Activated B cell treated with CpG ODN at 0.5 μM for 24 hours (primary cell): ENCODE data around the gene C5. TPM values are rescaled to one million over a fixed set of nuclear protein-coding genes. Genes with fewer than 3 reads are reported as not detected.

Experiments
- ATAC-seq: fragments of 200-7000 bp; cut with Tn5 transposase; one replicate; pipeline ENCODE4 v1.10.0; 2021; ENCODE audit warnings: low read depth, mild to moderate bottlenecking, moderate library complexity
- CTCF ChIA-PET: fragments of 350-600 bp; sonication (Branson Sonifier 250); formaldehyde crosslinking; loops from one replicate; lab custom pipeline; 2021; ENCODE audit warnings: antibody characterized with exemption; lab: Charles Lee
- POLR2A ChIA-PET: fragments of 350-600 bp; sonication (Branson Sonifier 250); formaldehyde crosslinking; loops from one replicate; lab custom pipeline; 2021; ENCODE audit warnings: antibody characterized with exemption; lab: Charles Lee
- DNase-seq: peaks from one replicate; pipeline ENCODE4 v3.0.0; 2022
- H3K27ac Mint-ChIP-seq: one replicate; pipeline ENCODE4 v1.8.0; 2020; ENCODE audit warnings: mixed read lengths
- H3K27me3 Mint-ChIP-seq: one replicate; pipeline ENCODE4 v1.8.0; 2021; ENCODE audit warnings: mixed read lengths
- H3K36me3 Mint-ChIP-seq: one replicate; pipeline ENCODE4 v1.8.0; 2021; ENCODE audit warnings: low read depth, mixed read lengths
- H3K4me1 Mint-ChIP-seq: one replicate; pipeline ENCODE4 v1.8.0; 2021; ENCODE audit warnings: mixed read lengths
- H3K4me3 Mint-ChIP-seq: one replicate; pipeline ENCODE4 v1.8.0; 2020; ENCODE audit warnings: mild to moderate bottlenecking, mixed read lengths
- H3K9me3 Mint-ChIP-seq: one replicate; pipeline ENCODE4 v1.8.0; 2020; ENCODE audit warnings: mixed read lengths
- CTCF ChIP-seq: fragments of 200-600 bp; IDR thresholded peaks from one replicate; pipeline ENCODE4 v1.8.0; 2022; ENCODE audit warnings: antibody characterized with exemption, mild to moderate bottlenecking
- intact Hi-C: fragments of 100-400 bp; cut with micrococcal nuclease; formaldehyde crosslinking; loops from one replicate; pipeline ENCODE4 v1.15.1; 2024
- total RNA-seq: library from RNA; stranded (reverse); gene quantifications from 2 replicates; pipeline ENCODE4 v1.2.3, GENCODE V29; 2022

C5 gene
- total RNA-seq, 1 donor from 2014 or later, result 3.5 TPM

GRCh38 chr9:120924698-120925534 is 125.2 kb downstream of the C5 start:
- peak overlapping the region; percentile 99 for H3K27ac Mint-ChIP-seq
- H3K4me1 Mint-ChIP-seq, result peaks cover 91% of the 10 kb centered on the region
- DNase-seq, result no peak
- no peaks in the 10 kb centered on the region for H3K9me3 Mint-ChIP-seq
- ChIA-PET CTCF (interaction anchor here (0.7 to 1.3 kb wide), 6 partner anchors 9 to 57 kb away, joined by 3 to 5 read pairs (median 4); no protein-coding TSS in a partner anchor), POLR2A (interaction anchor here (1.0 to 9.1 kb wide), 11 partner anchors 9 to 146 kb away, joined by 3 to 179 read pairs (median 11); partner anchors contain the start of genes FBXW2 and PHF19)
- no peak for ATAC-seq
- intact Hi-C loops, result loop anchor here (5.0 kb wide), 1 partner anchor 343 kb away; the partner anchor contains the start of gene CDK5RAP2
- H3K27me3 Mint-ChIP-seq, result no peaks in the 10 kb centered on the region
- H3K4me3 Mint-ChIP-seq, result peak overlapping the region; percentile 87
- peaks cover 56% of the 10 kb centered on the region for H3K36me3 Mint-ChIP-seq
- TF ChIP-seq CTCF, result no peak

- intact Hi-C loops, result no loop called here
- TF ChIP-seq CTCF, result no peak
- ATAC-seq (no peak), DNase-seq (no peak)
- CTCF ChIA-PET, result interaction anchor here (0.8 to 1.3 kb wide), 4 partner anchors 12 to 168 kb away, joined by 3 to 4 read pairs (median 4); no protein-coding TSS in a partner anchor
- peaks cover 95% of the 10 kb centered on the region for H3K4me1 Mint-ChIP-seq
- no peaks in the 10 kb centered on the region for H3K9me3 Mint-ChIP-seq
- H3K36me3 Mint-ChIP-seq, result peaks cover 67% of the 10 kb centered on the region
- H3K27me3 Mint-ChIP-seq, result no peaks in the 10 kb centered on the region
- POLR2A ChIA-PET, result interaction anchor here (1.0 to 9.1 kb wide), 7 partner anchors 8 to 147 kb away, joined by 3 to 179 read pairs (median 9); partner anchors contain the start of gene PHF19
- H3K4me3 Mint-ChIP-seq, result peak overlapping the region; percentile 87
- peak overlapping the region; percentile 99 for H3K27ac Mint-ChIP-seq
These were observed 126.3 kb downstream of the C5 start for GRCh38 chr9:120923620-120924328.

DNA sequence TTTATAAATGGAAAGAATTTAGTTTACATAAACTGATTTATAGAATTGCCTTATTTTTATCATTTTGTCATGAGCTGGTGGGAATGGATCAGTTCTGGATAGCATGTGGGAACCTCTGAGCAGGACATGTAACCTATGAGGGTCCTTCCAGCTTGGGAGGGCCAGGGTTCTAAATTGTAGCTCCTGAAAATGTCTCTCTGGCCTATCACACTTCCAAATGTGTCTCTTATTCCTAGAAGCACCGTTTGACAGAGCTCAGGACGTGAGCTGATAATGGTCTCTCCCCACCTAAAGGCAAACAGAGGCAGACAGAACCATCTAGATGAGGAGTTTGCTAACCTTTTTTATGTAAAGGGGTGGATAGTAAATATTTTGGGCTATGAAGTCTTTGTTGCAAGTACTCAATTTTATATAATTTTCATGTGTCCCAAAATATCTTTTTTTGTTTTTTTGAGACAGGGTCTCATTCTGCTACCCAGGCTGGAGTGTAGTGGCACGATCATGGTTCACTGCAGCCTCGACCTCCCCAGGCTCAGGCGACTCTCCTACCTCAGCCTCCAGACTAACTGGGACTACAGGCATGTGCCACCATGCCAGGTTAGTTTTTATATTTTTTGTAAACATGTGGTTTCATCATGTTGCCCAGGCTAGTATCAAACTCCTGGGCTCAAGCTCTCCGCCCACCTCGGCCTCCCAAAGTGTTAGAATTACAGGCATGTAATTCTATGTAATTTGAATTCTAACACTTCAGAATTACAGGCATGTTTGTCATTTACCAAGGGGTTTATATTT is 127.5 kb downstream of the C5 start:
- TF ChIP-seq CTCF, result no peak
- ATAC-seq (no peak), DNase-seq (no peak)
- Mint-ChIP-seq H3K4me3 (peak overlapping the region; percentile 87), H3K9me3 (no peaks in the 10 kb centered on the region), H3K36me3 (peaks cover 76% of the 10 kb centered on the region), H3K27ac (peak overlapping the region; percentile 99), H3K27me3 (no peaks in the 10 kb centered on the region), H3K4me1 (peaks cover 95% of the 10 kb centered on the region)
- POLR2A ChIA-PET, result interaction anchor here (1.3 to 9.1 kb wide), 6 partner anchors 8 to 45 kb away, joined by 3 to 179 read pairs (median 50); partner anchors contain the start of gene PHF19
- intact Hi-C loops, result no loop called here
- CTCF ChIA-PET, result interaction anchor here (1.0 to 2.5 kb wide), 2 partner anchors 13 to 14 kb away, joined by 4 to 14 read pairs; no protein-coding TSS in a partner anchor

DNA sequence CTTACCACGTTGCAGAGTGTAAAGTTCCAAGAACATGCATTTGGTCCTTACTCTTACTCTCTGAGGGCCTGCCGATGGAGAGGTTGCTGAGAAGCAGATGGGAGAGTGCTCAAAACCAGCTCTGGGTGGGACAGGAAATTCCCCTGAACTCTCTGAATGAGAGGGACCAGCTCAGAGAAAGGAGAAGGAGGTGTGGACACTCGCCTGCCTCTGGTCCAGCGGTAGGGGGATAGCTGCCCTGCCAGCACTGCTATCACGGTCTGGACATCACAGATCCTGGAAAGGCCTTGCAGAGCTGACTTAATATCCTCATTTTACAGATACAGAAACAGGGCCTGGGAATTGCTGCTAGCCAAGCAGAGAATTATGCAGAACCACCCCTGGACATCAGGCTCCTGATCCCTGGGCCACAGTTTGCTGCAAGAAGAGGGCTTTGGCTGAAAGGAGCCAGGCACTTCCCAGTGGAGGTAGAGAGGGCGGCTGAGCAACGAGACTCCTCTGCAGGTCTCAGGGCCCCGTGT is 128.4 kb downstream of the C5 start:
- ChIA-PET POLR2A (interaction anchor here (0.7 to 9.1 kb wide), 6 partner anchors 9 to 128 kb away, joined by 3 to 179 read pairs (median 46); partner anchors contain the start of gene FBXW2), CTCF (interaction anchor here (2.5 kb wide), 1 partner anchor 15 kb away, joined by 14 read pairs; no protein-coding TSS in a partner anchor)
- Mint-ChIP-seq H3K9me3 (no peaks in the 10 kb centered on the region), H3K4me1 (peaks cover 94% of the 10 kb centered on the region), H3K36me3 (peaks cover 85% of the 10 kb centered on the region), H3K27me3 (no peaks in the 10 kb centered on the region), H3K27ac (peak overlapping the region; percentile 99), H3K4me3 (peak overlapping the region; percentile 87)
- no peak for ATAC-seq
- TF ChIP-seq CTCF, result no peak
- no peak for DNase-seq
- intact Hi-C loops, result loop anchor here (1.0 kb wide), 1 partner anchor 15 kb away; no protein-coding TSS in a partner anchor
